Spinal cord (tissue), 10 donors: ENCODE data around the gene SLIT1. TPM values are rescaled to one million over a fixed set of nuclear protein-coding genes. Genes with fewer than 3 reads are reported as not detected.

Experiments
- DNase-seq, 6 donors: peaks; one replicate each; pipeline versions ENCODE4 v3.0.0 to v3.0.0-alpha.2; 2013 to 2015; ENCODE audit warnings: low spot score in 6 of 6, low read depth in 4 of 6
- H3K27ac ChIP-seq: one replicate; pipeline ENCODE4 v1.5.1; 2013; ENCODE audit warnings: low read depth, low read length, control low read depth
- H3K27me3 ChIP-seq: one replicate; pipeline ENCODE4 v1.6.1; 2013; ENCODE audit warnings: low read length; ENCODE audit not compliant: control insufficient read depth, insufficient read depth
- H3K36me3 ChIP-seq: one replicate; pipeline ENCODE4 v1.6.1; 2013; ENCODE audit warnings: low read length; ENCODE audit not compliant: control insufficient read depth, insufficient read depth
- H3K4me1 ChIP-seq: one replicate; pipeline ENCODE4 v1.6.1; 2013; ENCODE audit warnings: low read length; ENCODE audit not compliant: control insufficient read depth, insufficient read depth
- H3K4me3 ChIP-seq: one replicate; pipeline ENCODE4 v1.5.1; 2013; ENCODE audit warnings: low read depth, low read length, control low read depth
- H3K9me3 ChIP-seq: one replicate; pipeline ENCODE4 v1.6.1; 2013; ENCODE audit warnings: low read length; ENCODE audit not compliant: control insufficient read depth, insufficient read depth
- WGBS: methylation state at CpG from one replicate; pipeline ENCODE4 v1.1.5; 2013; ENCODE audit warnings: missing lambda C conversion rate; ENCODE audit not compliant: insufficient coverage; 5-methylcytosine and 5-hydroxymethylcytosine counted together
- polyA plus RNA-seq, 2 donors: library from polyadenylated mRNA; unstranded; fragments of 120-200 nt; gene quantifications; one replicate each; pipeline ENCODE4 v1.2.1, GENCODE V29; 2013; ENCODE audit not compliant: insufficient read length in 2 of 2
- total RNA-seq, 2 donors: library from RNA; depleted of rRNA in 1 of 2; stranded (reverse); fragments of 120-200 nt in 1 of 2; fragments of >200 nt in 1 of 2; gene quantifications; one replicate each; pipeline versions ENCODE4 v1.2.3 to v1.2.4, GENCODE V29; 2013 to 2014
- donor health status: healthy.

Gene SLIT1
- total and polyA plus RNA-seq, 4 donors: 23.1 to 237 (median 122) TPM

DNA sequence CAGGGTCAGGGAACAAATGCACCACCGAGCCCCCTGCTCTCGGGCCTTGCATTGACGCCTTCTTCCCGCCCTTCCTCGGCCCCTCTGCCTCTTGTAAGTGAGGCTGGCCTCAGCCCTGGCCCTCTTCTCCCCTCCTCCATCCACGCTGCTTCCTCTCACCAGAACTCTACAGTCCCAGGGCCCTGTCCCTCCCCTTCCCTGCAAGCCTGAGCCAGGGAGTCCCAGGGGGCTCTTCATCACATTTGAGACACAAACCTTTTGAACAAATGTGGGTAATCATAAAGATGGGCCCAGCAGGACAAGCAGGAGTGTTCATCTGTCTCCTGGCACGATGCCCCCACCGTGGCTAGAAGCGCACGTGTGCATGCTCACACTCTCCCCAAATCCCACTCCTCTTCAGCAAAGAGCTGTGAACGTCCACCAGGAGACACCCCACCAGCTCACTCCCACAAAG, 57.7 kb downstream of the SLIT1 start:
- WGBS: 23% methylated on average over 11 of the region's 11 CpGs
- Histone ChIP-seq H3K4me3 (no peak overlapping the region), H3K4me1 (peaks cover 71% of the 10 kb centered on the region), H3K27ac (peak overlapping the region; percentile 81), H3K36me3 (peaks cover 31% of the 10 kb centered on the region), H3K27me3 (no peaks in the 10 kb centered on the region), H3K9me3 (no peaks in the 10 kb centered on the region)
- DNase-seq: peak in 2 of 6 donors; percentile 65 to 77

DNA sequence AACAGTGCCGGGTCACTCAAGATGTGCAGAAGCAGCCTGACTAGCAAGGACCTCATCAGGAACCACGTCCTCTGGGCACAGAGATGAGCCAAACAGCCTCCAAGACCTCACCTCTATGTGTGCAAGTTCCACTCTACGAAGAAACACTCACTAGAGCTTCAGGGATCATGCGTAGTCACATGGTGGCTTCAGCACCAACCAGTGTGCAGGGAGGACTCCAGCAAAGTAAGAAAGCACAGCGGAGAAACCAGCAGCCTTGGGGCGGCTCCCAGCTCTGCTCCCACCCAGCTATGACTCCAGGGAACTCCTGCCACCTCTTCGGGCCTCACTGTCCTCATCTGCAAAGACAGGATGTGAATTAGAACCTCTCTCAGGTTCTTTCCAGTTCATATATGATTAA, 58.2 kb downstream of the SLIT1 start:
- H3K9me3 ChIP-seq: no peaks in the 10 kb centered on the region
- H3K27ac ChIP-seq: peak overlapping the region; percentile 81
- H3K4me3 ChIP-seq: no peak overlapping the region
- H3K4me1 ChIP-seq: peaks cover 69% of the 10 kb centered on the region
- whole genome bisulfite sequencing: 90% methylated on average over 6 of the region's 7 CpGs
- no peak for DNase-seq
- H3K36me3 ChIP-seq: peaks cover 35% of the 10 kb centered on the region
- H3K27me3 ChIP-seq: no peaks in the 10 kb centered on the region

DNA sequence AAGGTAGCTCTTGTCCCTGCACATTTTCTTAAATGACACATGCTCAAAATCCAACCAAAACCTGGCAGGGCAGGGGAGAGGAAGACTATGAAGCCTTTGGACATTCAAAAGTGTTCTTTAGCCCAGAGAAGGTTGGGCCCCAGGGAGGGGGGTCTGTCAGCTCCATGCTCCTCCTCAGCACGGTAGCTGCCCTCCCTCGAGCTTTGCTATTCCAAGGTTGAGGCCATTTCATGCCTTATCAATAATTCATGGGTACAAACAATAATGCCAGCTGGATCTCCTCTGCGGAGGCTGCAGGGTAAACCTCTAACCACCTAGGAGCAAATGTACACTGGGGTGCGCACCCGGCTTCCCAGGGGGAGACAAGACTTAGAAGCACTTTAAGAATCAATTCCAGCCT, 61.5 kb downstream of the SLIT1 start:
- Histone ChIP-seq H3K27me3 (no peaks in the 10 kb centered on the region), H3K4me3 (no peak overlapping the region), H3K27ac (no peak overlapping the region), H3K36me3 (peaks cover 39% of the 10 kb centered on the region), H3K4me1 (peaks cover 57% of the 10 kb centered on the region), H3K9me3 (no peaks in the 10 kb centered on the region)
- WGBS: 30% methylated on average over 5 of the region's 5 CpGs
- DNase-seq: no peak

DNA sequence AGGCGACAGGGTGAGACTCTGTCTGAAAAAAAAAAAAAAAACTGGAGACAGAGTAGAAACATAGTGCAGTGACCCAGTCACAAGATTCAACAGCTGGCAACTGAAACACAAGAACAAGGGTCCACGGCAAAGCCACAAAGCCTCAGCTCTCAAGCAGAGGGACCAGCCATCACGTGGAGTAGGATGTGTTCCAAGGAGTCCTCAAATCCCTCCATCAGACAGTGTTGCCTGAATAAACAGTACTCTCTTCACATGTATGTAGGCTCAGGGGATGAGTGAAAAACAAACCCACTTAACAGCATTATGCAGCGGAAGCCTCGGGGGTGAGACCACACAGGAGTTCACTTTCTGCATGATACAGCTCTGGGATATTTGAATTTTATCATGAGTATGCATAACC, 62.0 kb downstream of the SLIT1 start:
- peak in 2 of 6 donors; percentile 67 to 80 for DNase-seq
- H3K9me3 ChIP-seq: no peaks in the 10 kb centered on the region
- no peaks in the 10 kb centered on the region for H3K27me3 ChIP-seq
- H3K36me3 ChIP-seq: peaks cover 43% of the 10 kb centered on the region
- H3K4me3 ChIP-seq: no peak overlapping the region
- H3K4me1 ChIP-seq: peaks cover 56% of the 10 kb centered on the region
- H3K27ac ChIP-seq: no peak overlapping the region
- 11% methylated on average over 1 of the region's 5 CpGs for WGBS

DNA sequence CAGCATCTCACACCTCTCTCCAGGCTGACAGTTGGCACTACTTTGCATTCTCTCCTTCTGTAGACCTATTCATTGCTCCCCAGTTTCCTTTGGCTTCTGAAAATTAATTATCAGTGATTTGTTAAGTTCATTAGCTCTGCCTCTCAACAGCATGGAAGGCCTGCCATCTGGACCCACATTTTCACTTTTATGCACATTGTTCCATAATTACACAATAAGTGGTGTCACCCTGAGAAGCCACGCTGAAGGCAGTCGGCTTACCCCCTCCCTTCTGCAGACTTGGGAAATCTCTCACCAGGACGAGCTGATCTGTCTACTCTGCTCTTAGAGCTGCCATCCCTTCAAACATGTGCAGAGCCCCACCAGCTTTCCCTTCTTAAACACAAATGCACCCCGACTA, 64.7 kb downstream of the SLIT1 start:
- 40% methylated on average over 4 of the region's 4 CpGs for WGBS
- H3K27ac ChIP-seq: no peak overlapping the region
- H3K9me3 ChIP-seq: no peaks in the 10 kb centered on the region
- peaks cover 46% of the 10 kb centered on the region for H3K4me1 ChIP-seq
- H3K27me3 ChIP-seq: no peaks in the 10 kb centered on the region
- peaks cover 40% of the 10 kb centered on the region for H3K36me3 ChIP-seq
- DNase-seq: peak in 2 of 6 donors; percentile 73 to 93
- H3K4me3 ChIP-seq: no peak overlapping the region

DNA sequence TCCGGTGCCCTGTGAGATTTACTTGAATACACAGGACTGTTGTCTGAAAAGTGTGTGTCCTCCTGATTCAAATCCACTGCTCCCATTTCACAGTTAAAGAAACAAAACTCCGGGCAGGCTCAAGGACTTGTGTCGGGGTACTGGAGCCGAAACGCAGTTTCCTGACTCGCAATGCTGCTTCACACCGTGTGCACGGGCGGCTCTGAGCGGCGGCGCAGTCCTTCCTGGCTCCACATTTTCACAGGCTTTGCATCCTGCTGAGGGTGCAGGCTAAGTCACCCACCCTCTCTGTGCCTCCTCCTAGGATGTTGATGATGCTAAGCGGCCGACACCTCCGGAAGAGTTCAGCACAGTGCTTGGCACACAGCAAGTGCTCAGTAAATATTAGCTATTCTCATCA, 65.4 kb downstream of the SLIT1 start:
- DNase-seq: no peak
- Histone ChIP-seq H3K36me3 (peaks cover 43% of the 10 kb centered on the region), H3K9me3 (no peaks in the 10 kb centered on the region), H3K27me3 (no peaks in the 10 kb centered on the region), H3K27ac (no peak overlapping the region), H3K4me3 (no peak overlapping the region), H3K4me1 (peaks cover 47% of the 10 kb centered on the region)
- WGBS: 86% methylated on average over 13 of the region's 15 CpGs

DNA sequence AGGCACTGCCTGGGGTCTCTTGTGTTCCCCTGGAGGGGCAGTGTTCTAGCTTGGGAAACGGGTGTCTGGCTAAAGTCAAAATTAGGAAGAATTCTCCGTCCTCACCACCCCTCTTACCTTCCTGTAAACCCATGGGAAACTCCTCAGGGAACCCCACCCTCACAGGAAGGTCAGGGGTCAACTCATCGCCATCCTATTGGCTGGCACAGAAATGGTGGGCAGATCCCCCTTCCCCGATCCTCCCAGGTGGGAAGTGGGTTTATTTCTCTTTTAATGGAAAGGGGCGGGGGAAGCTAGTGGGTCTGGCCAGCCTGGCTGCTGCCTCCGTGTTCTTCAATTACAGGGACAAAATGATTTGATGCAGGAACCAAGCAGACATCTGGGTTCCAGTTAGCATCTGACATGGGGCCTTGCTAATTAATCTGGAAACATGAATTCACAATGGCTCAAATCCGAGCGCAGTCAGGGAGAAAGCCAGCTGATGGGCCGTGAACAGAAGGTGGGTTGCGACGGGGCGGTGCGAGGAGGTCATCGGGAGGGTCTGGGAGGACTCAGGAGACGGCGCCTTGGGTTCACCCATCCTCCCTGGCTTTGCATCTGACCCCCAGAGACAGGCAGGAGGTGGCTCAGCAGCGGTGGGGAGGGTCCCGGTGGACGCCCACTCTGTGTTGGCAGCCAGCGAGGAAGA, 66.6 kb downstream of the SLIT1 start:
- peak in 2 of 6 donors; percentile 46 to 82 for DNase-seq
- no peak overlapping the region for H3K27ac ChIP-seq

DNA sequence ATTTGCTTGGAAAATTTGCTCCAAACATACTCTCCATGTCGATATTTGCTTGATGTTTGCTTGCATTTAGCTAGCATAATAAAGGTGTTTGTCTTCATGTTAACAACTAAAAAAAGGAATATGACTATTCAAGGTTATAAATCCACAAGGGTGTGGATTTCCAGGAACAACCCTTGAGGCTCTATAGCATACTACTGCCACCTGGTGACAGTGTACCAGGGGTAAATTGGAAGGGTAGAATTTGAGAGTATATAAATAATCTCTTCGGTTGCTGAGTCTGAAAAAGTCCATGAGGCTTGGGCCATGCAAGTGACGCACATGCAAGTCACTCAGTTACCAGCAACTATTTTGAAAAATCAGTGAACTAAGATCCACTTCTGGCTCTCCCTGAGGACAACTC, 68.4 kb downstream of the SLIT1 start:
- no peak overlapping the region for H3K27ac ChIP-seq
- no peak for DNase-seq
- H3K36me3 ChIP-seq: peaks cover 38% of the 10 kb centered on the region
- no peak overlapping the region for H3K4me3 ChIP-seq
- no peaks in the 10 kb centered on the region for H3K9me3 ChIP-seq
- no peaks in the 10 kb centered on the region for H3K27me3 ChIP-seq
- WGBS: no CpG with 5 or more reads among the region's 3 CpGs
- peaks cover 30% of the 10 kb centered on the region for H3K4me1 ChIP-seq

More for the DNA sequence above, 66.6 kb downstream of the SLIT1 start:
- Histone ChIP-seq H3K9me3 (no peaks in the 10 kb centered on the region), H3K36me3 (peaks cover 42% of the 10 kb centered on the region), H3K27me3 (no peaks in the 10 kb centered on the region), H3K4me1 (peaks cover 43% of the 10 kb centered on the region), H3K4me3 (no peak overlapping the region)
- 57% methylated on average over 16 of the region's 20 CpGs for WGBS

DNA sequence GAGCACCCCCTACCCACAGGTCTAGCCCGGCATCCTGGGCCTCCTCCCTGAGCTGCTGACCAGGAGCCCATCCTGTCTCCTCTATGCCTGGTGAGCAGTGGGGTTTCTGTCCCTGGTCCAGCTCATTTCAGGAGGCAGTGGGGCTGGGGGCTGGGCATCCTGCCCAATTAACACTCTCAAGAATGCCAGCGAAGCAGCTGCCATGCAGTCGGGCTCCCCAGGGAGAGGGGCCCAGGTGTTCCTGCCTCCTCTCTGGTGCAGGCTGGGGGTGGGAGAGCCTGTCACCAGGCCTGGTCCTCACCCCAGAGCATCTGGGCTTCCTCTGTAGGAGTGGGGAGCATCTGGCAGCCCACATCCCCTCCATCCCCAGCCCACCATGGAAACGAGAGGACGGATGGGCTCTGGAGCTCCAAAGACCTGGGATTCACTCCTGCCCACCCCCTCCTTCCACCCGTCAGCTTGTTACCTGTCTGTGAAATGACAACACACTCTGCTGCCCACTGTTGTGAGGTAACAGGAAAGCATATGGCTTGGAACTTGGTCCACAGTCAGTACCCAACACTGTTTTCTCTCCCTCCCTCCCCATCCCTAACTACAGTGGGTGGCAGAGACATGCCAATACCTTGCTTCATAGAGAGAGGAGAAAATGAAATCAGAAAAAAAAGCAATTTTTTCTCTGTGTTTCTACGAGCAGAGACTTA, 69.1 kb downstream of the SLIT1 start:
- no peak overlapping the region for H3K4me3 ChIP-seq
- peak in 2 of 6 donors; percentile 76 to 78 for DNase-seq
- H3K27ac ChIP-seq: no peak overlapping the region
- H3K9me3 ChIP-seq: no peaks in the 10 kb centered on the region
- no peaks in the 10 kb centered on the region for H3K27me3 ChIP-seq
- H3K36me3 ChIP-seq: peaks cover 37% of the 10 kb centered on the region
- H3K4me1 ChIP-seq: peaks cover 34% of the 10 kb centered on the region
- 80% methylated on average over 3 of the region's 7 CpGs for WGBS

DNA sequence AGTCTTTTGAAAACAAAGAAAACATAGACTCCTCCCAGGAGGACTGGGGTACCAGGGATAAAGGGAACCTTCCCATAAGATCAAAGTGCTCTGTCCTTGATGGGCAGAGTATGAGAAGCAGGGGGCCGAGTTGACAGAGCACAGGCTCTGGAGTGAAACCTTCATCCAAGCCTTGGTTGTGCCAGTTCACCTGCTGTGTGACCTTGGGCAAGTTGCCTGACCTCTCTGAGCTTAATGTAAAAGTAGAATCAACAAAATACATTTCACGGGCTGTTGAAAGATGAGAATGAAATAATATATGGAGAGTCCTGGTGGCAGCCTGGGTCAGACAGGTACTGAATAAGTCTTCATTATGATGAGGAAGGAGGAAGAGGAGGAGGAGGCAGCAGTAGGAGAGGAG, 69.9 kb downstream of the SLIT1 start:
- no peak for DNase-seq
- Histone ChIP-seq H3K36me3 (peaks cover 37% of the 10 kb centered on the region), H3K27me3 (no peaks in the 10 kb centered on the region), H3K27ac (no peak overlapping the region), H3K4me1 (peaks cover 39% of the 10 kb centered on the region), H3K4me3 (no peak overlapping the region), H3K9me3 (no peaks in the 10 kb centered on the region)
- 56% methylated on average over 1 of the region's 2 CpGs for WGBS
